ENCODE data around the gene MYO5A.

MYO5A gene

DNA sequence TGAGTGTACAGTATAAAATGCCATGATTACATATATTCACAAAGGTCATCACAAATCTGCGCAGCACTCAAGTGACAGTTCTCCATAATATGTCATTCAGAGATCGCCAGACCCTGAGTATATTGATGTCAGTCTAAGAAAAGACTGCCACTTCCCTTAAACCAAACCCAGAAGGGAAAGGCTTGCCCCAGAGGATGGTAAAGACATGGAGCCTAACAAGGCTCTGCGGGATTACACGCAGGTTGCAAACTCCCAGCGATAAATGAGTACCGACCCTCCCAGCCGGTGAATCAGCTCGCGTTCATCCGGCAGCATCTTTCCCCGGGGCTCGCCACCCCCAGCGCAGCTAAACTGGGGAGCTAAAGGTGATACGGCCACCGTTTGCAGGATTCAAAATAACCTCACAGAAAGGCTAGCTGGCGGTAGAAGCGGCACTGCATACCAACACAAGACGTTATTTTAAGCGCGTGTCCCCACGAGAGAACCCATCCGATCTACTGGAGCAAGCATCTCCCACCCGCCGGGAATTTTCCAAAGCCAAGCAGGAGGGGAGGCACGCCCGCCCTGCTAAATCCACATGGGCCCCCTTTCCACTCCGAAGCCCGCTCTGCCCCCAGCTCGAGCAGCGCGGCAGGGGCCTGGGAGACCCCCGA lies 643 bp downstream of the MYO5A start:
- Histone ChIP-seq H3K27me3 (ENCODE audit: insufficient read depth, poor library complexity, severe bottlenecking) (no peaks in the 10 kb centered on the region), H3K27ac (replicated peaks) (peak overlapping the region; percentile 62), H3K4me3 (replicated peaks; ENCODE audit: insufficient read depth, low read length) (peak overlapping the region; percentile 71)
- TF ChIP-seq POLR2AphosphoS5 (IDR thresholded peaks at IDR 0.05; ENCODE audit: low read depth) (no peak), SPI1 (IDR thresholded peaks at IDR 0.05; ENCODE audit: borderline replicate concordance, low read depth) (peak; percentile 63; the same call in 1 of the 2 replicates)
- DNase-seq (ENCODE audit: low read depth in 1 of 2, low spot score in 1 of 2), result peak in 1 of 2 experiments; percentile 35

DNA sequence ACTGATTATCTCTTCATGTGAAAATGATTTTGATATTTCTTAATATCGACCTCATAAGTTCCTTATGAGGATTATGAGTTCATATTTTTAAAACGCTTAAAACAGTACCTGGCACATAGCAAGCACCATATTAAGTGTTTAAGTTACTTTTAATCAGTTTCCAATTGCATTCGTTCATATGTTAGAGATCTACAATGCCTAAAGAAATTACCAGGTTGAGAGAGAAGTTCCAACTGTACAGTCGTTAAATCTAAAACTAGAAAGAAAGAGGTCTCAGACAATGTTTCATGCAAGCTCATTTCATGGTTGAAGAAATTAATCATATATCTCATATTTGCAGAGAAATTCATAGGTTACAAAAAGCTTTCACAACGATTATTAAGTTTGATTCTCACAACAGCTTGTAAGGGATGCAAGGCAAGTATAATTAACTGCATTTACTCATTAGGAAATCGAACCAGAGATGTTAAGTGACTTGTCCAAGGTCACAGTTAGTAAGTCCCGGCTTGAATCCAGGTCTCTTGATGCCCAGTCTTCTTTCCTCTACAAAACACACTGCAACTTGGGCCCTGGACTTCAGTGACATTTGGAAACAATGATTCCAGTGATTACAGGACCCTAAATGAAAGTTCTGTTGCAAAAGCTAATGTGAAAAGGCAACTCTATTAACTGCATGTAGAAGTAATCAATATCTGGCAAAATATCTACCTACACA lies 1.3 kb downstream of the MYO5A start:
- no peak overlapping the region for H3K27ac ChIP-seq (replicated peaks)
- TF ChIP-seq GABPA (IDR thresholded peaks at IDR 0.05; ENCODE audit: low read depth) (no peak), SPI1 (IDR thresholded peaks at IDR 0.05; ENCODE audit: borderline replicate concordance, low read depth) (no peak), POLR2AphosphoS5 (IDR thresholded peaks at IDR 0.05; ENCODE audit: low read depth) (no peak), REST (IDR thresholded peaks at IDR 0.05; ENCODE audit: insufficient replicate concordance, low read depth) (no peak)
- TF ChIP-seq, protein P1, sequence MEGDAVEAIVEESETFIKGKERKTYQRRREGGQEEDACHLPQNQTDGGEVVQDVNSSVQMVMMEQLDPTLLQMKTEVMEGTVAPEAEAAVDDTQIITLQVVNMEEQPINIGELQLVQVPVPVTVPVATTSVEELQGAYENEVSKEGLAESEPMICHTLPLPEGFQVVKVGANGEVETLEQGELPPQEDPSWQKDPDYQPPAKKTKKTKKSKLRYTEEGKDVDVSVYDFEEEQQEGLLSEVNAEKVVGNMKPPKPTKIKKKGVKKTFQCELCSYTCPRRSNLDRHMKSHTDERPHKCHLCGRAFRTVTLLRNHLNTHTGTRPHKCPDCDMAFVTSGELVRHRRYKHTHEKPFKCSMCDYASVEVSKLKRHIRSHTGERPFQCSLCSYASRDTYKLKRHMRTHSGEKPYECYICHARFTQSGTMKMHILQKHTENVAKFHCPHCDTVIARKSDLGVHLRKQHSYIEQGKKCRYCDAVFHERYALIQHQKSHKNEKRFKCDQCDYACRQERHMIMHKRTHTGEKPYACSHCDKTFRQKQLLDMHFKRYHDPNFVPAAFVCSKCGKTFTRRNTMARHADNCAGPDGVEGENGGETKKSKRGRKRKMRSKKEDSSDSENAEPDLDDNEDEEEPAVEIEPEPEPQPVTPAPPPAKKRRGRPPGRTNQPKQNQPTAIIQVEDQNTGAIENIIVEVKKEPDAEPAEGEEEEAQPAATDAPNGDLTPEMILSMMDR (IDR thresholded peaks at IDR 0.05; ENCODE audit: insufficient read depth, low read length), result no peak
- no peak for DNase-seq (ENCODE audit: low read depth in 1 of 2, low spot score in 1 of 2)
- peak overlapping the region; percentile 71 for H3K4me3 ChIP-seq (replicated peaks; ENCODE audit: insufficient read depth, low read length)
- H3K27me3 ChIP-seq (ENCODE audit: insufficient read depth, poor library complexity, severe bottlenecking), result no peaks in the 10 kb centered on the region

- H3K4me3 ChIP-seq (replicated peaks; ENCODE audit: insufficient read depth, low read length), result no peak overlapping the region
- no peak overlapping the region for H3K27ac ChIP-seq (replicated peaks)
- H3K27me3 ChIP-seq (ENCODE audit: insufficient read depth, poor library complexity, severe bottlenecking), result no peaks in the 10 kb centered on the region
- no peak for DNase-seq (ENCODE audit: low read depth in 1 of 2, low spot score in 1 of 2)
- TF ChIP-seq, protein P1 (IDR thresholded peaks at IDR 0.05; ENCODE audit: insufficient read depth, low read length), result no peak
Measured at GRCh38 chr15:52524223-52525136, 4.2 kb downstream of the MYO5A start.

DNA sequence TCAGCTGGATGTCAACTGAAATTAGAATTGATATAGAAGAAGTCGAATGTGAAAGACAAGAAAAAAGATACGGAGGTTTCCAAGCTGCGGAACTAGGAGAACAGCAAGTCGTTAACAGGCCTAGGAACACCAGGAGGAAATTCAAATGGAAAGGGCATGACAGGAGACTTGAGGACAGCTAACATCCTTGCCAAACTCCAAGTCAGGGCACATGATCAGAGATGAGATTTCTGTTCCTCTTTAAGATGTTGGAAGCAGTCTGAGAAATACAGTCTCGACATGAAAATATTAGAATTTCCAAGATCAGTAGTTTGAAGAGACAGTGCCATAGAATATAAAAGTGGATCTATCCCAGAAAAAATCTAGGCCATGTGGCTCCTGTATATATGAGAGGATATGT lies 5.0 kb downstream of the MYO5A start:
- Histone ChIP-seq H3K27ac (replicated peaks) (no peak overlapping the region), H3K27me3 (ENCODE audit: insufficient read depth, poor library complexity, severe bottlenecking) (no peaks in the 10 kb centered on the region), H3K4me3 (replicated peaks; ENCODE audit: insufficient read depth, low read length) (no peak overlapping the region)
- TF ChIP-seq, protein P1 (IDR thresholded peaks at IDR 0.05; ENCODE audit: insufficient read depth, low read length), result no peak
- no peak for TF ChIP-seq REST (IDR thresholded peaks at IDR 0.05; ENCODE audit: insufficient replicate concordance, low read depth)
- no peak for TF ChIP-seq SPI1 (IDR thresholded peaks at IDR 0.05; ENCODE audit: borderline replicate concordance, low read depth)
- no peak for TF ChIP-seq GABPA (IDR thresholded peaks at IDR 0.05; ENCODE audit: low read depth)
- TF ChIP-seq POLR2AphosphoS5 (IDR thresholded peaks at IDR 0.05; ENCODE audit: low read depth), result no peak
- no peak for DNase-seq (ENCODE audit: low read depth in 1 of 2, low spot score in 1 of 2)
